GM13976 (cell line): ENCODE measurements around the gene TACC2.

Experiments
- DNase-seq: peaks from one replicate; pipeline ENCODE4 v3.0.0; 2012; ENCODE audit warnings: low spot score
- CTCF ChIP-seq: IDR thresholded peaks from 2 replicates; pipeline ENCODE4 v1.5.1; 2012; ENCODE audit warnings: borderline replicate concordance, mild to moderate bottlenecking; ENCODE audit not compliant: insufficient read depth; ENCODE audit errors: extremely low read depth, missing control alignments, control extremely low read depth
- in situ Hi-C: fragments of 300-500 bp; cut with MboI; formaldehyde crosslinking; loops from one replicate; pipeline ENCODE4 v1.12.0; 2022; ENCODE audit warnings: low sequenced_read_pairs, mixed read lengths, inconsistent platforms; ENCODE audit not compliant: unreplicated experiment

TACC2 gene

GRCh38 chr10:122113161-122113944 lies 124.4 kb downstream of the TACC2 start:
- DNase-seq: peak; percentile 64
- in situ Hi-C loops: no loop called here
- no peak for TF ChIP-seq CTCF

GRCh38 chr10:122113945-122114747 lies 125.2 kb downstream of the TACC2 start:
- no peak for DNase-seq
- in situ Hi-C loops: no loop called here
- no peak for TF ChIP-seq CTCF

- no peak for DNase-seq
- TF ChIP-seq CTCF: no peak
- in situ Hi-C loops: no loop called here
These were observed 126.9 kb downstream of the TACC2 start for GRCh38 chr10:122115874-122116273.

GRCh38 chr10:122116331-122116730 lies 127.4 kb downstream of the TACC2 start:
- no peak for DNase-seq
- in situ Hi-C loops: no loop called here
- TF ChIP-seq CTCF: no peak

- TF ChIP-seq CTCF: no peak
- in situ Hi-C loops: no loop called here
- DNase-seq: no peak
These were observed 128.5 kb downstream of the TACC2 start for GRCh38 chr10:122117475-122117874.

- no peak for TF ChIP-seq CTCF
- in situ Hi-C loops: no loop called here
- no peak for DNase-seq
These were observed 131.2 kb downstream of the TACC2 start for GRCh38 chr10:122120008-122120744.
